Activated CD4-positive, alpha-beta T cell treated with anti-CD3 and anti-CD28 coated beads for 4 hours (primary cell): Measurements from ENCODE around the gene FHL3.

Experiments
- DNase-seq, 2 donors: peaks; one replicate each; pipeline ENCODE4 v3.0.0-alpha.2; 2020

Gene FHL3

GRCh38 chr1:38005195-38006007, at the start of gene FHL3:
FHL3 (minus strand) TSS chr1:38005514; CDS start chr1:37999412, 6,102 bp downstream.
- DNase-seq, result peak; percentile 35 to 60

GRCh38 chr1:38053416-38054091, 48.2 kb upstream of the FHL3 start:
- DNase-seq, result no peak

- DNase-seq, result no peak
Observed at GRCh38 chr1:38052750-38053415, 47.6 kb upstream of the FHL3 start.

GRCh38 chr1:38051079-38051543, 45.8 kb upstream of the FHL3 start:
- no peak for DNase-seq

GRCh38 chr1:38050397-38051078, 45.2 kb upstream of the FHL3 start:
- no peak for DNase-seq

- DNase-seq, result no peak
Observed at GRCh38 chr1:38047603-38048141, 42.4 kb upstream of the FHL3 start.

GRCh38 chr1:38046884-38047602, 41.7 kb upstream of the FHL3 start:
- DNase-seq, result peak; percentile 73 to 77

- no peak for DNase-seq
Observed at GRCh38 chr1:38046333-38046883, 41.1 kb upstream of the FHL3 start, which contains the start of gene POU3F1. POU3F1 (minus strand) TSS chr1:38046793; CDS start chr1:38046743, 50 bp downstream.

- DNase-seq, result no peak
Observed at GRCh38 chr1:38045401-38046332, 40.4 kb upstream of the FHL3 start.

- no peak for DNase-seq
Observed at GRCh38 chr1:38044221-38045215, 39.2 kb upstream of the FHL3 start.

- DNase-seq, result no peak
Observed at GRCh38 chr1:38043036-38043747, 37.9 kb upstream of the FHL3 start.

- DNase-seq, result no peak
Observed at GRCh38 chr1:38041936-38042834, 36.9 kb upstream of the FHL3 start.

- no peak for DNase-seq
Observed at GRCh38 chr1:38039331-38040088, 34.2 kb upstream of the FHL3 start.

- DNase-seq, result no peak
Observed at GRCh38 chr1:38038861-38039260, 33.5 kb upstream of the FHL3 start.

- no peak for DNase-seq
Observed at GRCh38 chr1:38037221-38037939, 32.1 kb upstream of the FHL3 start.

- DNase-seq, result no peak
Observed at GRCh38 chr1:38034871-38035270, 29.6 kb upstream of the FHL3 start.
